OCI-LY7 (cell line): ENCODE results near the gene PCDHGB2. TPM values are rescaled to one million over a fixed set of nuclear protein-coding genes. Genes with fewer than 3 reads are reported as not detected.

Experiments
- BruUV-seq: library from RNA; stranded (reverse); fragments of 400-500 nt; replicated peaks from 2 replicates; lab custom pipeline; 2021; lab: Mats Ljungman, UMichigan
- CTCF ChIA-PET: fragments of 300-600 bp; sonication (Branson Sonifier 250); formaldehyde crosslinking; loops from one replicate; lab custom pipeline; 2022; ENCODE audit warnings: antibody characterized with exemption; ENCODE audit not compliant: unreplicated experiment; lab: Charles Lee
- POLR2A ChIA-PET: fragments of 300-600 bp; sonication (Branson Sonifier 250); formaldehyde crosslinking; loops from one replicate; lab custom pipeline; 2022; ENCODE audit warnings: antibody characterized with exemption; lab: Charles Lee
- DNase-seq: peaks from one replicate; pipeline ENCODE4 v3.0.0-alpha.2; 2015; ENCODE audit warnings: low spot score
- H2AFZ ChIP-seq: fragments of 200-600 bp; sonication (generic), shearing (Covaris generic); 2 replicates; pipeline ENCODE4 v1.6.1; 2014; ENCODE audit warnings: mild to moderate bottlenecking, antibody characterized with exemption, low read length, moderate library complexity
- H3K27ac ChIP-seq: fragments of 200-600 bp; sonication (generic); 2 replicates; pipeline ENCODE4 v1.5.1; 2014; ENCODE audit warnings: mixed run types, low read depth, mild to moderate bottlenecking, moderate library complexity, low read length, inconsistent platforms; ENCODE audit not compliant: poor library complexity, severe bottlenecking
- H3K36me3 ChIP-seq: fragments of 200-600 bp; sonication (generic); 2 replicates; pipeline ENCODE4 v1.6.1; 2014; ENCODE audit warnings: mild to moderate bottlenecking, antibody characterized with exemption, low read length, moderate library complexity, mixed read lengths; ENCODE audit not compliant: insufficient read depth
- H3K4me1 ChIP-seq: fragments of 200-600 bp; sonication (generic); 2 replicates; pipeline ENCODE4 v1.5.1; 2014; ENCODE audit warnings: mild to moderate bottlenecking, low read length; ENCODE audit not compliant: insufficient read depth, poor library complexity, severe bottlenecking
- H3K4me2 ChIP-seq: fragments of 200-600 bp; sonication (generic); 2 replicates; pipeline ENCODE4 v1.6.1; 2014; ENCODE audit warnings: mild to moderate bottlenecking, low read length
- H3K4me3 ChIP-seq: fragments of 200-600 bp; sonication (generic); 2 replicates; pipeline ENCODE4 v1.5.1; 2014; ENCODE audit warnings: mild to moderate bottlenecking, low read depth, low read length; ENCODE audit not compliant: poor library complexity, severe bottlenecking
- H3K79me2 ChIP-seq: fragments of 200-600 bp; sonication (generic); 2 replicates; pipeline ENCODE4 v1.6.1; 2016; ENCODE audit warnings: low read depth, mild to moderate bottlenecking, low read length, moderate library complexity, mixed read lengths; ENCODE audit not compliant: insufficient read depth
- H3K9me2 ChIP-seq: fragments of 200-600 bp; sonication (generic); 2 replicates; pipeline ENCODE4 v1.6.1; 2016; ENCODE audit warnings: mild to moderate bottlenecking, low read length, mixed read lengths; ENCODE audit not compliant: insufficient read depth
- H3K9me3 ChIP-seq: fragments of 200-600 bp; sonication (generic); 2 replicates; pipeline ENCODE4 v1.6.1; 2014; ENCODE audit warnings: mild to moderate bottlenecking, mixed run types, low read length, mixed read lengths
- H4K20me1 ChIP-seq: fragments of 200-600 bp; sonication (generic); 2 replicates; pipeline ENCODE4 v1.6.1; 2014; ENCODE audit warnings: mild to moderate bottlenecking, antibody characterized with exemption, low read length, moderate library complexity, mixed read lengths; ENCODE audit not compliant: insufficient read depth
- CTCF ChIP-seq: fragments of 200-600 bp; sonication (generic); conservative IDR thresholded peaks from 2 replicates; pipeline ENCODE4 v1.5.1; 2014; ENCODE audit warnings: mild to moderate bottlenecking, antibody characterized with exemption, low read length, moderate library complexity, mixed read lengths
- EZH2phosphoT487 ChIP-seq: fragments of 200-600 bp; sonication (generic); IDR thresholded peaks from 2 replicates; pipeline ENCODE4 v1.6.1; 2018; ENCODE audit warnings: low read depth, borderline replicate concordance, mild to moderate bottlenecking, mixed run types, antibody characterized with exemption, low read length, moderate library complexity, mixed read lengths
- intact Hi-C: fragments of 100-400 bp; cut with micrococcal nuclease; formaldehyde crosslinking; loops from one replicate; pipeline ENCODE4 v1.10.0; 2022; ENCODE audit not compliant: unreplicated experiment
- total RNA-seq, 2 experiments: library from RNA; depleted of rRNA in 1 of 2; stranded (reverse); fragments of >200 nt in 1 of 2; shearing (Covaris generic) in 1 of 2; gene quantifications; 2 replicates each; pipeline ENCODE4 v1.2.3, GENCODE V29; 2014 to 2022

PCDHGB2 gene
- total RNA-seq, 2 experiments from 2014 or later: 9.2 to 9.3 TPM

GRCh38 chr5:141362719-141363118 lies 2.9 kb downstream of the PCDHGB2 start:
- Histone ChIP-seq H2AFZ (peak overlapping the region; percentile 60; the same call in 1 of the 2 replicates), H3K36me3 (peaks cover 24% of the 10 kb centered on the region), H3K9me3 (no peaks in the 10 kb centered on the region; the same call in 1 of the 2 replicates), H3K79me2 (peaks cover 24% of the 10 kb centered on the region; the same call in 1 of the 2 replicates), H3K9me2 (no peaks in the 10 kb centered on the region), H3K4me3 (peak overlapping the region; percentile 66), H3K4me1 (peaks cover 41% of the 10 kb centered on the region), H4K20me1 (no peaks in the 10 kb centered on the region), H3K27ac (peak overlapping the region; percentile 85), H3K4me2 (peak overlapping the region; percentile 79)
- TF ChIP-seq CTCF (no peak), EZH2phosphoT487 (no peak)
- DNase-seq: peak; percentile 59
- BruUV-seq: no TSS peak
- POLR2A ChIA-PET: no interaction called here
- intact Hi-C loops: loop anchor here (5.0 kb wide), 1 partner anchor 115 kb away; the partner anchor contains the start of gene PCDHGC3
- CTCF ChIA-PET: interaction anchor here (0.6 kb wide), 1 partner anchor 51 kb away, joined by 3 read pairs; no protein-coding TSS in a partner anchor

- H2AFZ ChIP-seq: no peak within 1 kb of the TSS; the same call in 1 of the 2 replicates
- POLR2A ChIA-PET: interaction anchor here (0.5 kb wide), 1 partner anchor 170 kb away, joined by 5 read pairs; no protein-coding TSS in a partner anchor
- no peaks in the 10 kb centered on the region for H4K20me1 ChIP-seq
- DNase-seq: no peak
- peak within 1 kb of the TSS; percentile 85 for H3K27ac ChIP-seq
- TF ChIP-seq EZH2phosphoT487 (no peak), CTCF (peak; percentile 54)
- BruUV-seq: no TSS peak
- H3K79me2 ChIP-seq: peaks cover 24% of the 10 kb centered on the region; the same call in 1 of the 2 replicates
- peaks cover 24% of the 10 kb centered on the region for H3K36me3 ChIP-seq
- intact Hi-C loops: loop anchor here (5.0 kb wide), 1 partner anchor 113 kb away; the partner anchor contains the start of gene PCDHGC3
- peak within 1 kb of the TSS; percentile 66 for H3K4me3 ChIP-seq
- H3K4me2 ChIP-seq: peak within 1 kb of the TSS; percentile 79
- H3K9me3 ChIP-seq: no peaks in the 10 kb centered on the region; the same call in 1 of the 2 replicates
- CTCF ChIA-PET: interaction anchor here (0.8 kb wide), 1 partner anchor 17 kb away, joined by 3 read pairs; no protein-coding TSS in a partner anchor
- no peaks in the 10 kb centered on the region for H3K9me2 ChIP-seq
- H3K4me1 ChIP-seq: peaks cover 41% of the 10 kb centered on the region
Observed at GRCh38 chr5:141363952-141364660, 4.3 kb downstream of the PCDHGB2 start, which contains the start of gene PCDHGA5. PCDHGA5 (plus strand) TSS chr5:141364162; CDS start chr5:141364331, 169 bp downstream.
